HG02571 (cell line): ENCODE results near the gene MUC22.
"Not testable (repeated sequence)": the region's sequence is repeated elsewhere in the genome, so short reads cannot be mapped to it uniquely, and the experiment has no call there.

Source experiments
- ATAC-seq: cut with Tn5 transposase; IDR thresholded peaks from one replicate; pipeline ENCODE4 v1.9.1; 2021; ENCODE audit warnings: mild to moderate bottlenecking, moderate library complexity; ENCODE audit not compliant: unreplicated experiment

Gene MUC22

GRCh38 chr6:30997301-30997700 lies 13.0 kb upstream of the MUC22 start:
- no peak for ATAC-seq

- ATAC-seq, result no peak
Measured at GRCh38 chr6:30998785-30999184, 11.5 kb upstream of the MUC22 start.

- not testable (repeated sequence) for ATAC-seq
Measured at GRCh38 chr6:31000067-31000860, 10.0 kb upstream of the MUC22 start.

- ATAC-seq, result no peak
Measured at GRCh38 chr6:31001281-31001888, 8.9 kb upstream of the MUC22 start.

- no peak for ATAC-seq
Measured at GRCh38 chr6:31002471-31002870, 7.8 kb upstream of the MUC22 start.

- ATAC-seq, result no peak
Measured at GRCh38 chr6:31004794-31005193, 5.5 kb upstream of the MUC22 start.

GRCh38 chr6:31005249-31006020 lies 4.8 kb upstream of the MUC22 start:
- ATAC-seq, result no peak

GRCh38 chr6:31007694-31008093 lies 2.6 kb upstream of the MUC22 start:
- no peak for ATAC-seq

GRCh38 chr6:31008165-31008564 lies 2.1 kb upstream of the MUC22 start:
- no peak for ATAC-seq

GRCh38 chr6:31009731-31010130 lies 543 bp upstream of the MUC22 start:
- no peak for ATAC-seq

- no peak for ATAC-seq
Measured at GRCh38 chr6:31011153-31011552, 879 bp downstream of the MUC22 start.

GRCh38 chr6:31016659-31017299 lies 6.5 kb downstream of the MUC22 start:
- no peak for ATAC-seq

GRCh38 chr6:31017436-31017835 lies 7.2 kb downstream of the MUC22 start:
- not testable (repeated sequence) for ATAC-seq

GRCh38 chr6:31020057-31020456 lies 9.8 kb downstream of the MUC22 start:
- no peak for ATAC-seq

GRCh38 chr6:31020631-31021255 lies 10.5 kb downstream of the MUC22 start:
- not testable (repeated sequence) for ATAC-seq

- ATAC-seq, result not testable (repeated sequence)
Measured at GRCh38 chr6:31021705-31022531, 11.6 kb downstream of the MUC22 start.

- no peak for ATAC-seq
Measured at GRCh38 chr6:31025595-31025994, 15.3 kb downstream of the MUC22 start.

GRCh38 chr6:31031095-31031494 lies 20.8 kb downstream of the MUC22 start:
- ATAC-seq, result no peak

- no peak for ATAC-seq
Measured at GRCh38 chr6:31033075-31033474, 22.8 kb downstream of the MUC22 start.
